Gastroesophageal sphincter (tissue), 4 donors: Measurements from ENCODE around the gene GAS2L2. TPM values are rescaled to one million over a fixed set of nuclear protein-coding genes. Genes with fewer than 3 reads are reported as not detected.
A peak's percentile ranks its signal among the peaks of the same experiment; 100 is the strongest.

Experiments used
- ATAC-seq: fragments of 150-250 bp; one replicate; pipeline ENCODE4 v1.9.1; 2016; ENCODE audit warnings: mild to moderate bottlenecking, moderate library complexity
- H3K27ac ChIP-seq, 4 donors: fragments of 200-600 bp; sonication (generic) in 3 of 4; 1 replicate in 3 of 4; 2 replicates in 1 of 4; pipeline ENCODE4 v1.5.1; 2016 to 2019
- H3K27me3 ChIP-seq: fragments of 200-600 bp; sonication (generic); one replicate; pipeline ENCODE4 v1.5.1; 2019
- H3K36me3 ChIP-seq, 2 donors: fragments of 200-600 bp; sonication (generic); one replicate each; pipeline ENCODE4 v1.5.1; 2019; ENCODE audit warnings: control low read depth in 1 of 2
- H3K4me1 ChIP-seq, 3 donors: fragments of 200-600 bp; sonication (generic); 1 replicate in 2 of 3; 2 replicates in 1 of 3; pipeline ENCODE4 v1.5.1; 2016 to 2019; ENCODE audit warnings: control low read depth in 2 of 3
- H3K4me3 ChIP-seq, 2 donors: fragments of 200-600 bp; sonication (generic); one replicate each; pipeline ENCODE4 v1.5.1; 2019; ENCODE audit warnings: mild to moderate bottlenecking in 1 of 2, moderate library complexity in 1 of 2
- H3K9me3 ChIP-seq, 3 donors: fragments of 200-600 bp; sonication (generic); one replicate each; pipeline ENCODE4 v1.5.1; 2017 to 2019; ENCODE audit warnings: control low read depth in 2 of 3
- EP300 ChIP-seq: sonication (generic); formaldehyde crosslinking; IDR thresholded peaks from one replicate; pipeline ENCODE4 v1.6.1; 2017; ENCODE audit warnings: antibody characterized with exemption, mild to moderate bottlenecking
- POLR2A ChIP-seq, 2 donors: fragments of 450-650 bp; IDR thresholded peaks; one replicate each; pipeline ENCODE4 v1.6.1; 2017; ENCODE audit warnings: antibody characterized with exemption in 2 of 2, mild to moderate bottlenecking in 2 of 2, moderate library complexity in 1 of 2
- POLR2AphosphoS5 ChIP-seq: sonication (generic); formaldehyde crosslinking; IDR thresholded peaks from one replicate; pipeline ENCODE4 v1.6.1; 2017; ENCODE audit warnings: antibody characterized with exemption
- WGBS, 2 donors: methylation state at CpG; one replicate each; pipeline ENCODE4 v1.1.5; 2018; ENCODE audit warnings: low coverage in 1 of 2; 5-methylcytosine and 5-hydroxymethylcytosine counted together
- total RNA-seq, 4 donors: library from RNA; depleted of rRNA; stranded (reverse); fragments of >200 nt; gene quantifications; one replicate each; pipeline ENCODE4 v1.1.0, GENCODE V29; 2016
- TF ChIP-seq, protein P1 (sequence below), 4 experiments: fragments of 200-600 bp in 2 of 4; fragments of 450-650 bp in 2 of 4; sonication (generic) in 1 of 4; IDR thresholded peaks; one replicate each; pipeline ENCODE4 v1.5.1; 2017 to 2019; ENCODE audit warnings: antibody characterized with exemption in 4 of 4, mild to moderate bottlenecking in 2 of 4, moderate library complexity in 2 of 4

GAS2L2 gene
- total RNA-seq, 4 donors from 2014 or later = 1.5 TPM; not detected in 3

DNA sequence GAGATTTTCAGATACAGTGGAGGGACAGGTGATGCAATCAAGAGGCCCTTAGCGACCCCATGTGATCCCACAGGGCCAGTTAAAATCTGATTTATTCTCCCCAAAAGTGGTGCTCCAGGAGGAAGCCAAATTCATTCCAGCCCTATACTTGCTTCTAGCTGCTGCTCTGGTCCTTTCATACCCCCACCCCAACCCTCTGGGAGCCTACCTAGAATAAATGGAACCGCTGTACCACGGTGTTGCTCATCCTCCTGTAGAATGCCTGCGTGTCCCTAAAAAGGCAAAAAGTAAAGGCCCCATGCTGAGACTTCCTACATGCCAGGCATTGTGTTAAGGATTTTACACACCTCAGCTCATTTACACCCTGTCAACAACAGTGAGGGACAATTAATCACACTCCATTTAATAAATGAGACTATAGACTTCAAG lies 23.6 kb downstream of the GAS2L2 start:
- no peaks in the 10 kb centered on the region for H3K9me3 ChIP-seq
- TF ChIP-seq EP300 (no peak), POLR2A (IDR thresholded peaks at IDR 0.05) (no peak), POLR2AphosphoS5 (no peak)
- TF ChIP-seq, protein P1, sequence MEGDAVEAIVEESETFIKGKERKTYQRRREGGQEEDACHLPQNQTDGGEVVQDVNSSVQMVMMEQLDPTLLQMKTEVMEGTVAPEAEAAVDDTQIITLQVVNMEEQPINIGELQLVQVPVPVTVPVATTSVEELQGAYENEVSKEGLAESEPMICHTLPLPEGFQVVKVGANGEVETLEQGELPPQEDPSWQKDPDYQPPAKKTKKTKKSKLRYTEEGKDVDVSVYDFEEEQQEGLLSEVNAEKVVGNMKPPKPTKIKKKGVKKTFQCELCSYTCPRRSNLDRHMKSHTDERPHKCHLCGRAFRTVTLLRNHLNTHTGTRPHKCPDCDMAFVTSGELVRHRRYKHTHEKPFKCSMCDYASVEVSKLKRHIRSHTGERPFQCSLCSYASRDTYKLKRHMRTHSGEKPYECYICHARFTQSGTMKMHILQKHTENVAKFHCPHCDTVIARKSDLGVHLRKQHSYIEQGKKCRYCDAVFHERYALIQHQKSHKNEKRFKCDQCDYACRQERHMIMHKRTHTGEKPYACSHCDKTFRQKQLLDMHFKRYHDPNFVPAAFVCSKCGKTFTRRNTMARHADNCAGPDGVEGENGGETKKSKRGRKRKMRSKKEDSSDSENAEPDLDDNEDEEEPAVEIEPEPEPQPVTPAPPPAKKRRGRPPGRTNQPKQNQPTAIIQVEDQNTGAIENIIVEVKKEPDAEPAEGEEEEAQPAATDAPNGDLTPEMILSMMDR (IDR thresholded peaks at IDR 0.05) = no peak
- no peak overlapping the region for H3K4me3 ChIP-seq
- no peak overlapping the region for H3K27ac ChIP-seq
- H3K4me1 ChIP-seq = peaks cover 10 to 66% (median 24%) of the 10 kb centered on the region in 3 donors
- peaks cover 0 to 28% of the 10 kb centered on the region in 2 donors for H3K36me3 ChIP-seq
- WGBS, 2 donors = 82 to 88% methylated on average over 3 to 4 of the region's 4 CpGs
- no peaks in the 10 kb centered on the region for H3K27me3 ChIP-seq
- no peak for ATAC-seq

DNA sequence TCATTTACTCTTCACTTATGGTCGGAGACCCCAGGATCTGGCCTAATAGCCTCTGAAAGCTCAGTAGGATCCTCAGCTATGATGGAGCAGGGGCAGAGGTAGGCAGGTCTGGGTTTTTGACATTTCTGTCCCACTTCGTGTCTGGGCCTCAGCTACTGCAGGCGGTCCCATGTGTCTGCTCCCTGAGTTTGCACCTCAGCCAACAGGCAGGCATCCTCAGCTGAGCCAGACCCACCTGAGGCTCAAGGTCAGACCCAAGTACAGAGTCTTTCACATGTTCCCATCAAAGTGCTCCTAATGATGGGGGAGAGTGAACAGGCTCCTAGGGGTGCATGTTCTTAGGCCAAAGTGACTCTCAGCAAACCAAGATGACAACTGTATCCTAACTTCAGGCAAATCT lies 24.5 kb downstream of the GAS2L2 start:
- TF ChIP-seq POLR2A (IDR thresholded peaks at IDR 0.05) (no peak), EP300 (no peak), POLR2AphosphoS5 (no peak)
- TF ChIP-seq, protein P1 (IDR thresholded peaks at IDR 0.05) = no peak
- Histone ChIP-seq H3K9me3 (no peaks in the 10 kb centered on the region), H3K27me3 (no peaks in the 10 kb centered on the region), H3K4me1 (peaks cover 10 to 66% (median 24%) of the 10 kb centered on the region in 3 donors), H3K36me3 (peaks cover 0 to 37% of the 10 kb centered on the region in 2 donors), H3K4me3 (no peak overlapping the region), H3K27ac (peak overlapping the region in 3 of 4 donors; percentile 21 to 63 (median 61))
- 80 to 100% methylated on average over 1 of the region's 3 CpGs for WGBS, 2 donors
- ATAC-seq = no peak

DNA sequence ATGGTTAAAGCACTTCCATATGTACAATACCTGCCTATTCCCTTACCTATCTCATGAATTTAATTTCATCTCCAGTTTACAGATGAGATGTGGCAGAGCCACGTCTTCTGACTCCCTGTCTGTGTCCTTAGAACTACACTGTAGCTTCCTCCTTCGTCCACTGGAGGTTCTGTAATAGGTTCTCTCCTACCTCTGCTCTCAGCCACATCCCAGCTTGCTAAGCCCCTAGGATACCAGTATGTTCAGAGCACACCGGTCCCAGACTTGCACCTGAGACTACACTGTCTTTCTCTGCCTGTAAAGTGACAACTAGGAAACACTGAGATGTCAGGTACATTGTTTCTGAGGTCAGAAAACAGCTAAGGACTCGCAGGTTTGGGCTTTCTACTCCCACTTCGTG lies 25.4 kb downstream of the GAS2L2 start:
- Histone ChIP-seq H3K9me3 (no peaks in the 10 kb centered on the region), H3K27me3 (no peaks in the 10 kb centered on the region), H3K27ac (peak overlapping the region; percentile 21 to 63 (median 60)), H3K36me3 (peaks cover 0 to 44% of the 10 kb centered on the region in 2 donors), H3K4me1 (peaks cover 10 to 62% (median 24%) of the 10 kb centered on the region in 3 donors), H3K4me3 (no peak overlapping the region)
- no peak for TF ChIP-seq POLR2A (IDR thresholded peaks at IDR 0.05)
- TF ChIP-seq POLR2AphosphoS5 = no peak
- TF ChIP-seq EP300 = no peak
- TF ChIP-seq, protein P1 (IDR thresholded peaks at IDR 0.05) = no peak
- WGBS, 2 donors = 55 to 62% methylated on average over 2 to 5 of the region's 5 CpGs
- no peak for ATAC-seq

DNA sequence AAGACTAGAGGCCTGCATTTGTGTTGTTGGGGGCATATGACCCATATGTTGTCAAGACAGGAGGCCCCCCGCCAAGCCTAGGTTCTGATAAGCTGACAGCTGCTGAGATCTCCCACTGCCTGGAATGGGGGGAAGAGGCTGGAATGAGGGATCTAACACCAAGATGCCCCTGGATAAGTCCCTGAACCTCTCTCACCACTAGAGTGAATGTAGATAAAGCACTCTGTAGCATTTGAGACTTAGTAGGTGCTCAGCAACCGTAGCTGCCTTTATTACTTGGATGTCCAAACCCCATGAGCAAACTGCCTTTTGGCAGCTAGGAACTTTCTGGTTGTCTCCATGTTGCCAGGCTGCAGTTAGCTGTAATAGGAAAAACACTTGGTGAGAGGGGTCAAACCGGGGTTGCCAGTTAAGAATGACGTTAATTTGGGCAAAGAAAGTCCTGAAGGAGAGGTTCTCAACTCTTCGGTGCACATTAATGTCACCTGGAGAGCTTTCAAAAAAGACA lies 26.0 kb downstream of the GAS2L2 start:
- Histone ChIP-seq H3K27ac (peak overlapping the region; percentile 36 to 63 (median 60)), H3K27me3 (no peaks in the 10 kb centered on the region), H3K4me1 (peaks cover 10 to 56% (median 20%) of the 10 kb centered on the region in 3 donors), H3K36me3 (peaks cover 0 to 48% of the 10 kb centered on the region in 2 donors), H3K9me3 (no peaks in the 10 kb centered on the region), H3K4me3 (no peak overlapping the region)
- 58 to 65% methylated on average over 4 of the region's 5 CpGs for WGBS, 2 donors
- no peak for ATAC-seq
- TF ChIP-seq POLR2AphosphoS5 (no peak), EP300 (no peak), POLR2A (IDR thresholded peaks at IDR 0.05) (no peak)
- TF ChIP-seq, protein P1 (IDR thresholded peaks at IDR 0.05) = no peak
